Activated CD4-positive, alpha-beta T cell treated with anti-CD3 and anti-CD28 coated beads, Interleukin-2, amount 10 ng/mL, durations not matched to agents 7 days and 5 days (primary cell): ENCODE measurements around the gene TLK2. TPM values are rescaled to one million over a fixed set of nuclear protein-coding genes. Genes with fewer than 3 reads are reported as not detected.
"Not testable (repeated sequence)": the region's sequence is repeated elsewhere in the genome, so short reads cannot be mapped to it uniquely, and the experiment has no call there.

ENCODE experiments used
- CTCF ChIA-PET: fragments of 350-600 bp; sonication (Branson Sonifier 250); formaldehyde crosslinking; loops from one replicate; lab custom pipeline; 2021; ENCODE audit warnings: antibody characterized with exemption; lab: Charles Lee
- POLR2A ChIA-PET: fragments of 350-600 bp; sonication (Branson Sonifier 250); formaldehyde crosslinking; loops from one replicate; lab custom pipeline; 2021; ENCODE audit warnings: antibody characterized with exemption; lab: Charles Lee
- DNase-seq: peaks from one replicate; pipeline ENCODE4 v3.0.0-alpha.2; 2020
- H3K27ac Mint-ChIP-seq: one replicate; pipeline ENCODE4 v1.8.0; 2021; ENCODE audit warnings: mild to moderate bottlenecking, moderate library complexity, mixed read lengths
- H3K27me3 Mint-ChIP-seq: one replicate; pipeline ENCODE4 v1.8.0; 2021; ENCODE audit warnings: mixed read lengths
- H3K36me3 Mint-ChIP-seq: one replicate; pipeline ENCODE4 v1.8.0; 2021; ENCODE audit warnings: low read depth, mixed read lengths
- H3K4me1 Mint-ChIP-seq: one replicate; pipeline ENCODE4 v1.8.0; 2021; ENCODE audit warnings: mixed read lengths
- H3K4me3 Mint-ChIP-seq: one replicate; pipeline ENCODE4 v1.8.0; 2021; ENCODE audit warnings: mild to moderate bottlenecking, moderate library complexity, mixed read lengths
- H3K9me3 Mint-ChIP-seq: one replicate; pipeline ENCODE4 v1.8.0; 2021; ENCODE audit warnings: mixed read lengths
- total RNA-seq, 2 experiments: library from RNA; stranded (reverse); gene quantifications; one replicate each; pipeline ENCODE4 v1.2.3, GENCODE V29; 2021

The TLK2 gene
- total RNA-seq, 2 experiments from 2014 or later = 43.2 to 49.2 TPM

DNA sequence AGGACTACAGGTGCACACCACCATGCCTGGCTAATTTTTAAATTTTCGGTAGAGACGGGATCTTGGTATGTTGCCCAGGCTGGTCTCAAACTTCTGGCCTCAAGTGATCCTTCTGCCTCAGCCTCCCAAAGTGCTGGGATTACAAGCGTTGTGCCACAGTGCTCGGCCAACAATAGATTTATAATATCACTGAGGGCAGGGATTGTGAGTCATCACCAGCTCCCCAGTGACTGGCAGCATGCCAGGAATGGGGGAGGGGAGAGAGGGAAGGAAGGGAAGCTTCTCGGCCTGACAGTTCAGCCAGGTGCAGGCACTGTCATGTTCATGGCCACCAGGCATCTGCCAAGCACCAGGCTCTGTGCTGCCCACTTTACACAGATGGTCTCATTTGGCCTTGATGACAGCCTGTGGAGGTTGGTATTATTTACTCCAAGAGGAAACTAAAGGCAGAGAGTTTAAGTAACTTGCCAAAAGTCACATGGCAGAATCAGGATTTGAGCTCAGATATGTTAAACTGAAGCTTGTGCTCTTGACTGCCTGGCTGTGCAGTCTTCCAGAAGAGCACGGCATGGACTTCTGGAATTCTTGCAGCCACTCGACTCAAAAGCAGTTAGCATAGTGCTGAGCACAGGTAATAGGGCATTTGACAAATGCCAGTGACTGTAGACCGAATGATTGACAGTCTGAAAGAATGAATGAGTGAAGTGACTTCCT lies 7.8 kb upstream of the TLK2 start:
- H3K36me3 Mint-ChIP-seq, CTCF ChIA-PET, H3K4me3 Mint-ChIP-seq: not testable (repeated sequence)

DNA sequence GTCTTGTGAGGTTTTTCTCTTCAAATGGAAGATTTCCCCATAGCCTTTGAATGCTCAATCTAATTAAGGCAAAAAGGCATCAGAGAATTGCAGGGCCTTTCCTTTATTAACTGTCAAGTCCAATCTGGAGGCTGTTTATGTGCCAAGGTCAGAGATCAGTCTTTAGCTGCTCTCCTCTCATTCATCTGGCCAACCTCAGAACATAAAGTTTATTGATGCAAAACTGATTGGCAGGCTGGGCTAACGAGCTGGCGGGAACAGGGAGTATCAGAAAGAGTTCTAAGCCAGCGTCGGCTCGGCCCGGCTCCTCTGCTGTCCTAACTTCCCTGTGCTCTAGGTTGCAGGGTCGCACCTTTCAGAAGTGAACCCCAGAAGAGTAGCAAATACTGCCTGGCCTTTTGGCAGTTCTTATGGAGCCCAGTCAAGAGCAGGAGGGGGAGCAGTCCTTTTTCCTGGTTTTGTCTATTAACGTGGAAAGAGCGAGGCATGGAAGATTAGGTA lies 7.2 kb upstream of the TLK2 start:
- H3K27me3 Mint-ChIP-seq, H3K27ac Mint-ChIP-seq, POLR2A ChIA-PET, H3K36me3 Mint-ChIP-seq, H3K9me3 Mint-ChIP-seq, H3K4me3 Mint-ChIP-seq, DNase-seq: not testable (repeated sequence)
- CTCF ChIA-PET = interaction anchor here (0.6 kb wide), 1 partner anchor 1280 kb away, joined by 3 read pairs; no protein-coding TSS in a partner anchor
- H3K4me1 Mint-ChIP-seq = peaks cover 10% of the 10 kb centered on the region

More for the DNA sequence above, 7.8 kb upstream of the TLK2 start:
- H3K27ac Mint-ChIP-seq, H3K9me3 Mint-ChIP-seq, POLR2A ChIA-PET, H3K27me3 Mint-ChIP-seq: not testable (repeated sequence)
- peaks cover 10% of the 10 kb centered on the region for H3K4me1 Mint-ChIP-seq
- peak; percentile 28 for DNase-seq

DNA sequence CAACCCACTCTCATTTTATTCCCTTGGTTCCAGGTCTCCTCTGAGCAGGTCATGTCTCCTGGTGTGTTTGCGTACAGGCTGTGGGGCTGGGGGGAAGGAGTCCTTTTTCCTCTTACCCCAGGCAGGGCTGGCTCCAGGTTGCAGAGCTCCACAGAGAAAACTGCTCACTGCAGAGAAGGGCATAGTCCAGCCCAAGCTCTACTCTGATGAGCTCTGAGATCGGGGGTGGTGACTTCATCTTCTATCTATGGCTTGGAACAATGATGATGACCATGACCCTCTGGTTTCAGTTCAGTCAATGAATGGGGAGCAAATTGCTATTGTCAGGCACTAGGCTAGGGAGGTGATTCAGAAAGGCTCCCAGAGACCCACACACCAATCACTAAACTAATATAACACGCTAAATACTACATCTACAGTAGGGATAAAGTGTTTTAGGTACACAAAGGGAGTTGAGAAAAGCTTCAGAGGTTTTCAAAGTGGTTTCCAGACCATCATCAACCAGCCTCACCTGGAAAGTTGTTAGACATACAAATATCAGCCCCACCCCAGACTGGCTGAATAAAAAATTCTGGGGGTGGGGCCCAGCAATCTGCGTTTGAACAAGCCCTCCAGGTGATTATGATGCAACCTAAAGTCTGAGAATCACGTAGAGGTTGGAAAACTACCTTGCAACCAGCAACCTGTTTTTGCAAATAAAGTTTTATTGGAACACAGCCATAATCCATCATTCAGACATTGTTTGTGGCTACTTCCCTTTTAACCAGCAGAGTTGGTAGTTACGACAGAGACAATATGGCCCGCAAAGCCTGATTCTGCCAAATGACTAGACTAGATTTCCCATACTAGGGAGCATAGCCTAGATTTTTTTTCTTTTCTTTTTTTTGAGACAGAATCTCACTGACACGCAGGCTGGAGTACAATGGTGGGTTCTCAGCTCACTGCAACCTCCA lies 5.3 kb upstream of the TLK2 start:
- H3K27ac Mint-ChIP-seq, POLR2A ChIA-PET, H3K36me3 Mint-ChIP-seq, H3K27me3 Mint-ChIP-seq, H3K4me3 Mint-ChIP-seq, DNase-seq, H3K9me3 Mint-ChIP-seq: not testable (repeated sequence)
- peaks cover 20% of the 10 kb centered on the region for H3K4me1 Mint-ChIP-seq
- CTCF ChIA-PET = interaction anchor here (0.6 kb wide), 1 partner anchor 69 kb away, joined by 3 read pairs; no protein-coding TSS in a partner anchor

DNA sequence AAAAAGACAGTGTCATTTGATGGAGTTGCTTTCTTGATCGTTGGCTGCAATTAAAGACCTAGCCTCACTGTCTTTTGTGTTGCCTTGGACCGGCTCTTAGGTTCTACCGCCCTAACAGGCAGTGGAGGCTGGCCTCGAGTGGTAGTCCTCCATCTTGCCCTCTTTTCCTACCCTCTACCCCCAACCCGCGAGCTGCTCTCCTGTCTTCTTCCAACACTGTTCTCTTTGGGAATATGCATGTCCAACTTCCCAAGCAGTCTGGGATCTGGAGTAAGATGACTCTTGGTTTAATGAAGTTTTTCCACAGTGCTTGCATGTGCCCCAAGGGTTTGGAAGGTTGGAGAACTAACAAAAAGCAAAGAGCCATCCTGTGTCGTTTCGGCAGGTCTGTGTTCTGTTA lies 1.5 kb upstream of the TLK2 start:
- peaks cover 13% of the 10 kb centered on the region for H3K36me3 Mint-ChIP-seq

DNA sequence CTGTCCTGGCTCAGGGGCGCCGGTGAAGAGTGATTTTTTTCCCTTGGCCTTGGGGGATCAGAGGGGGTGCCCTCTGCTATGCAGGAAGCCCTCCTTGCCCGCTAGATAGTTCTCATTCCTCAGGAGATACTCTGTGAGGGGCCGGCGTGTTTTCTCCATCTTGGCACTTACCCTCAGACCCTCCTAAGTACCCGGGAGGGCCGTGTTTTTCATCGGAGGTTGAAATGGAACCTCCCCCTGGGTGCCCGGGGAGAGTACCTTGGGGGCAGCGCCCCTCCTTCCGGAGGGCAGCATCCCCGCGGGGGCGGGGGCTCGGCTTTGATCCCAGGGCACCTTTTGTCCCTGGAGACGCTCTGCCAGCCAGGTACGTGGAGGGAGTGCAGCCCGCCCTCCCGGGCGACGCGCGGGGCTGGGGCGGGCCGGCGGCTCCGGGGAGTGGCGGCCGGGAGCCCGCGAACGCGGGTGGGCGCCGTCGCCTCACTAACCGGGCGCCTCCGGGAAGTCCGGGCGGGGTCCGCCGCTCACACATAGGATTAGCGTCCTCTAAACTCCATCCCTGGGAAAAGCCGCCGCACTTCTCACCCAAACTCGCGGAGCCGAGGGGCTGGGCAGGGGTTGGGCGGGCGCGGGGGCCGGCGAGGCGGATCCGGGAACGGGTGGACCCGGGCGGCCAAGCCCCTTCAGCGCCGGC lies 762 bp upstream of the TLK2 start:
- Mint-ChIP-seq H3K27ac (peak overlapping the region; percentile 91), H3K36me3 (peaks cover 20% of the 10 kb centered on the region), H3K4me3 (peak overlapping the region; percentile 77), H3K4me1 (peaks cover 35% of the 10 kb centered on the region)
- H3K27me3 Mint-ChIP-seq, H3K9me3 Mint-ChIP-seq, CTCF ChIA-PET, POLR2A ChIA-PET: not testable (repeated sequence)
- peak; percentile 35 for DNase-seq

More for the DNA sequence above, 1.5 kb upstream of the TLK2 start:
- DNase-seq, H3K9me3 Mint-ChIP-seq, H3K27me3 Mint-ChIP-seq, POLR2A ChIA-PET, CTCF ChIA-PET: not testable (repeated sequence)
- H3K27ac Mint-ChIP-seq = peak overlapping the region; percentile 91
- H3K4me1 Mint-ChIP-seq = peaks cover 30% of the 10 kb centered on the region
- peak overlapping the region; percentile 77 for H3K4me3 Mint-ChIP-seq

DNA sequence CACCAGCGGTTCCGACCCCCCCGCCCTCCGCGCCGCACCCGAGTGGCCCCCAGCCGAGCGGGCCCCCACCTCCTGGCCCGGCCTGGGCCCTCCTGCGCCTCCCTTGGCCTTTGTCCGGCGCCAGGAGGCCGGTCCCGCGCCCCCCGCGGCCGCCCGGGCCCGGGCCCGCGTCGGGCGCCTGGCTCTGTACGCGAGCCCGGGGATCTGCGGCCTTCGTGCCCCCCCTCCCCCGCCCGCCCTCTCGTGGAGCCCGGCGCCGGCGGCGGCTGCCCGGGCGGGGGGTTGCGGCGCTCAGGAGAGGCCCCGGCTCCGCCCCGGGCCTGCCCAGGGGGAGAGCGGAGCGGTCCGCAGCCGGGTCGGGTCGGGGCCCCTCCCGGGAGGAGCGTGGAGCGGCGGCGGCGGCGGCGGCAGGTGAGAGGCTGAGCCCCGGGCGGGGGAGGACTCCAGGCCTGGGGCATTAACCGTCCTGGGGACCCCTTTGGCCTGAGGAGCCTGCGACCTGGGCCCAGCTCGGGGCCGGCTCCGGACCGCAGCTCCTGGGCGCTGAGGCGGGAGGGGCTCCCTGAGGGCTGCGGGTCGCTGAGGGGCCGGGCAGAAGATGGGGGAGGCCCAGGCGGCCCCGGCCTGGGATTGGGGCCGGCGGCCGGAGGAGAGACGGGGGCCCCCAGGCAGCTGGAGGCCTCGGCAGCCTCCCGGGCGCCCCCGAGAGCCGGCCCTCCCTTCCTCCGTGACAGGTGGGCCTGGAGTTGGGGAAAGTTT lies 434 bp downstream of the TLK2 start:
- H3K9me3 Mint-ChIP-seq, H3K27me3 Mint-ChIP-seq, POLR2A ChIA-PET, CTCF ChIA-PET: not testable (repeated sequence)
- DNase-seq = peak; percentile 32
- H3K4me3 Mint-ChIP-seq = peak overlapping the region; percentile 92
- peaks cover 37% of the 10 kb centered on the region for H3K4me1 Mint-ChIP-seq
- peaks cover 23% of the 10 kb centered on the region for H3K36me3 Mint-ChIP-seq
- H3K27ac Mint-ChIP-seq = peak overlapping the region; percentile 97

DNA sequence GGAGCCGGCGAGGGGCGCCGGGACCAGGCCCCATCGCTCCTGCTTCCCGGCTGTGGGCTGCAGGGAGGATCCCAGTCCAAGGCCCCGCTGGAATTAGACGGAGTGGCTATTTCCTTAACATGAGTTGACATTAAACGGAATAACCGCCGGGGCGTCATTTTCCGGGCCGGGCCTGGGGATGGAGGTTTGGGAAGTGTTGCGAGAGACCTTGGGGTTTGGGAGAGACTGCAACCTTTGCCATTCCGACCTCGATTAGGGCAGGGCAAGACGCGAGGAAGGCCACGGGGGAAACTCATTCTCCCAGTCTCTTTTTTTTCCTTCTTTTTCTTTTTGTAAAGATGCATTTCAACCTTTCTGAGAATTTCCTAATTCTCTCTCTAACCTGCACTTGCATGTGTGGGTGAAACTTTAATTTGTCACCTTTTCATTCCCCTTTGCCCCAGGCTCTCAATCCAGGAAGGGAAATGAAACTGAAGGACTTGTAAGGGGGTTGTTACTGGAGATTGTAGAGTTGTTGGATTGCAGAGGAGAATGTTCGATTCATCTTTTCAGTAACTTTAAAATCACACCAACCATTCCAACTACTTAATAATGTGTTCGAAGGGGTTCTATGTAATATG lies 1.1 kb downstream of the TLK2 start:
- peaks cover 23% of the 10 kb centered on the region for H3K36me3 Mint-ChIP-seq
- H3K9me3 Mint-ChIP-seq, CTCF ChIA-PET, POLR2A ChIA-PET, H3K27me3 Mint-ChIP-seq: not testable (repeated sequence)
- H3K27ac Mint-ChIP-seq = peak overlapping the region; percentile 97
- DNase-seq = peak; percentile 17
- peaks cover 39% of the 10 kb centered on the region for H3K4me1 Mint-ChIP-seq
- peak overlapping the region; percentile 92 for H3K4me3 Mint-ChIP-seq

DNA sequence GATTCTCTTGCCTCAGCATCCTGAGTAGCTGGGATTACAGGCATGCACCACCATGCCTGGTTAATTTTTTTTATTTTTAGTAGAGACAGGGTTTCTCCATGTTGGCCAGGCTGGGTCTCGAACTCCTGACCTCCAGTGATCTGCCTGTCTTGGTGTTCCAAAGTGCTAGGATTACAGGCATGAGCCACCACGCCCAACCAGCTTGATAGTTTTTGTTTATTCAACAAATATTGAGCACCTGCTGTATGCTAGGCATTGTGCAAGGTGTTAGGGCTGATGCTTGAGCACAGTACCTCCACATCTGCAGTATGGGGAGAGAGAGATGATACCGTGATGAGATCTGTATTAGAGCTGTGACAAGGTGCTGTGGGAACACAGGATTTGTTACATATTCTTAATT lies 3.9 kb downstream of the TLK2 start:
- DNase-seq, H3K4me3 Mint-ChIP-seq, H3K27ac Mint-ChIP-seq, H3K27me3 Mint-ChIP-seq, POLR2A ChIA-PET, H3K9me3 Mint-ChIP-seq: not testable (repeated sequence)
- peaks cover 42% of the 10 kb centered on the region for H3K4me1 Mint-ChIP-seq
- CTCF ChIA-PET = interaction anchor here (0.6 to 0.7 kb wide), 2 partner anchors 58 to 1867 kb away, joined by 3 read pairs; no protein-coding TSS in a partner anchor
- H3K36me3 Mint-ChIP-seq = peaks cover 23% of the 10 kb centered on the region

DNA sequence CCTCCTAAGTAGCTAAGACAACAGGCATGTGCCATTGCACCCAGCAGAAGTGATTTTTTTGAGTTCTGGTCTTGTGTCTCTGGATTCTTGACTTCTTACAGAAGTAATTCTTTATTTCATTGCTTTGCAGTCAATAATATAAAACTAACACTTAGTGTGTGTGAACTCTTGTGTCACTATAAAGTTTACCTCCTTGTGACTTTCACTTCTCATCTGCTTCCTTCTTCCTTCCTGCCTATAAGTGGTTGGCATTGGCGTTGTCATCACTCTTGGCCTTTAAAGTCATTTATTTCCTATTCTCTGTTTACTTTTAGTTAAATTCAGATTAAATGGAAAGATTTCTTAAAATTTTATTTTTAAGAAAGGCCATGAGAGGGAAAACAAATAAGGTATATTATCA lies 12.4 kb downstream of the TLK2 start:
- H3K27me3 Mint-ChIP-seq, DNase-seq, H3K36me3 Mint-ChIP-seq, H3K27ac Mint-ChIP-seq, H3K4me3 Mint-ChIP-seq, POLR2A ChIA-PET, CTCF ChIA-PET, H3K9me3 Mint-ChIP-seq: not testable (repeated sequence)
- peaks cover 21% of the 10 kb centered on the region for H3K4me1 Mint-ChIP-seq

DNA sequence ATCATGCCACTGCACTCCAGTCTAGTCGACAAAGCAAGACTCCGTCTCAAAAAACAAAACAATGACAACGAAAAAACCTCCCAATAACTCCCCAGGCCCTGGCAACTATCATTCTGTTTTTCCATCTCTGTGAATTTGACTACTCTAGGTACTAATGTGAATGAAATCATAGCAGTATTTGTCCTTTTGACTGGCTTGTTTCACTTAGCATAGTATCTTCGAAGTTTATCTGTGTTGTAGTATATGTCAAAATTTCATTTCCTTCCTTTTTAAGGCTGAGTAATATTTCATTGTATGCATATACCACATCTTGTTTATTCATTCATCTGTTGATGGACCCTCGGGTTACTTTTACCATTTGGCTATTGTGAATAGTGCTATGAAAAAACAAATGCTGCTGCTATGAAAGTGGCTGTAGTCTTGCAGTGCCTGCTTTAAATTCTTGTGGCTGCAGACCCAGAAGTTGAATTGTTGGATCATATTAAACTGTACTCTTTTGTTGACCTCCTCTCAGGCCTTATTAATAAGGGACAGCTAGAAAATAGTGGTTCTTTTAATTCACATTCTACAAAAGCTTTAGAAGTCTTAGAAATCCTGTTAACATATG lies 14.5 kb downstream of the TLK2 start:
- H3K4me1 Mint-ChIP-seq = peaks cover 15% of the 10 kb centered on the region
- H3K9me3 Mint-ChIP-seq, H3K27me3 Mint-ChIP-seq, DNase-seq, CTCF ChIA-PET, POLR2A ChIA-PET, H3K36me3 Mint-ChIP-seq, H3K27ac Mint-ChIP-seq, H3K4me3 Mint-ChIP-seq: not testable (repeated sequence)

DNA sequence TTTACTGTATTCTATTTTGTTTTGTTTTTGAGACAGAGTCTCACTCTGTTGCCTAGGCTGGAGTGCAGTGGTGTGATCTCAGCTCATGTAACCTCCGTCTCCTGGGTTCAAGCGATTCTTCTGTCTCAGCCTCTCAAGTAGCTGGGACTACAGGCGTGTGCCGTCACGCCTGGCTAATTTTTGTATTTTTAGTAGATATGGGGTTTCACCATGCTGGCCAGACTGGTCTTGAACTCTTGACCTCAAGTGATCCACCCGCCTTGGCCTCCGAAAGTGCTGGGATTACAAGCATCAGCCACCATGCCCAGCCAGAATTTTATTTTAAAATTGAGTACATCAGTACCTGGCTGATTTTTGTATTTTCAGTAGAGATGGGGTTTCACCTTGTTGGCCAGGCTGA lies 15.4 kb downstream of the TLK2 start:
- DNase-seq, H3K4me3 Mint-ChIP-seq, H3K36me3 Mint-ChIP-seq, POLR2A ChIA-PET, CTCF ChIA-PET, H3K27ac Mint-ChIP-seq, H3K27me3 Mint-ChIP-seq, H3K9me3 Mint-ChIP-seq: not testable (repeated sequence)
- H3K4me1 Mint-ChIP-seq = peaks cover 15% of the 10 kb centered on the region
